HepG2 (cell line): ENCODE measurements around the gene CFAP119. TPM values are rescaled to one million over a fixed set of nuclear protein-coding genes. Genes with fewer than 3 reads are reported as not detected.

Source experiments
- ARHGAP35 ChIP-seq: sonication (generic); formaldehyde crosslinking; IDR thresholded peaks from 2 replicates; pipeline ENCODE4 v1.9.0; 2022; ENCODE audit warnings: mild to moderate bottlenecking, inconsistent platforms, moderate library complexity, missing genetic modification reagents, borderline replicate concordance
- ARNTL ChIP-seq: sonication (generic); formaldehyde crosslinking; IDR thresholded peaks from 2 replicates; pipeline ENCODE4 v1.4.0; 2020; ENCODE audit warnings: mild to moderate bottlenecking, missing genetic modification reagents
- BORCS8-MEF2B ChIP-seq: sonication (generic); formaldehyde crosslinking; IDR thresholded peaks from 2 replicates; pipeline ENCODE4 v1.8.0; 2022; ENCODE audit warnings: mild to moderate bottlenecking, missing genetic modification reagents
- CTCF ChIP-seq: sonication (generic); formaldehyde crosslinking; IDR thresholded peaks from 2 replicates; pipeline ENCODE4 v1.5.0; 2020; ENCODE audit warnings: mild to moderate bottlenecking, missing genetic modification reagents, moderate library complexity
- ELF3 ChIP-seq: IDR thresholded peaks from 2 replicates; pipeline ENCODE4 v1.6.1; 2016; ENCODE audit warnings: missing genetic modification reagents, missing compliant biosample characterization
- ETV5 ChIP-seq: IDR thresholded peaks from 2 replicates; pipeline ENCODE4 v1.6.1; 2018; ENCODE audit warnings: missing biosample characterization, missing genetic modification reagents, inconsistent platforms, borderline replicate concordance
- FOXK2 ChIP-seq: fragments of 450-650 bp; IDR thresholded peaks from 2 replicates; pipeline ENCODE4 v1.6.1; 2016
- HNF1A ChIP-seq, 2 experiments: sonication (generic) in 1 of 2; formaldehyde crosslinking in 1 of 2; IDR thresholded peaks; 2 replicates each; pipeline versions ENCODE4 v1.4.0 to v1.6.1; 2016 to 2020; ENCODE audit warnings: borderline replicate concordance in 1 of 2, low read depth in 1 of 2, mild to moderate bottlenecking in 1 of 2, missing genetic modification reagents in 1 of 2
- HNRNPH1 ChIP-seq: fragments of 200-400 bp; formaldehyde crosslinking; optimal IDR thresholded peaks from 2 replicates; pipeline ENCODE3; 2017; ENCODE audit warnings: mild to moderate bottlenecking, low read depth, low read length
- JUND ChIP-seq: sonication (generic); formaldehyde crosslinking; IDR thresholded peaks from 2 replicates; pipeline ENCODE4 v1.8.0; 2022; ENCODE audit warnings: mild to moderate bottlenecking, missing genetic modification reagents
- LCORL ChIP-seq, 2 experiments: fragments of 450-650 bp in 1 of 2; sonication (generic) in 1 of 2; formaldehyde crosslinking in 1 of 2; IDR thresholded peaks; 2 replicates each; pipeline versions ENCODE4 v1.5.0 to v1.6.1; 2017 to 2020; ENCODE audit warnings: antibody characterized with exemption in 1 of 2, missing genetic modification reagents in 1 of 2
- NFIB ChIP-seq: sonication (generic); formaldehyde crosslinking; IDR thresholded peaks from 2 replicates; pipeline ENCODE4 v1.9.0; 2021; ENCODE audit warnings: missing genetic modification reagents, mild to moderate bottlenecking, borderline replicate concordance
- NFIC ChIP-seq: IDR thresholded peaks from 2 replicates; pipeline ENCODE4 v1.6.1; 2012; ENCODE audit warnings: mild to moderate bottlenecking, low read length, inconsistent platforms
- PTBP1 ChIP-seq: fragments of 200-400 bp; formaldehyde crosslinking; IDR thresholded peaks from 2 replicates; pipeline ENCODE4 v1.6.1; 2018; ENCODE audit warnings: low read length, low read depth; ENCODE audit not compliant: poor library complexity, severe bottlenecking
- RXRA ChIP-seq: sonication (generic); formaldehyde crosslinking; IDR thresholded peaks from 2 replicates; pipeline ENCODE4 v1.5.1; 2020; ENCODE audit warnings: missing genetic modification reagents
- TCF7L2 ChIP-seq: IDR thresholded peaks from 2 replicates; pipeline ENCODE4 v1.6.1; 2011; ENCODE audit warnings: mild to moderate bottlenecking, low read depth, low read length, moderate library complexity
- WIZ ChIP-seq: sonication (generic); formaldehyde crosslinking; IDR thresholded peaks from 2 replicates; pipeline ENCODE4 v1.5.1; 2020; ENCODE audit warnings: mild to moderate bottlenecking, missing genetic modification reagents
- ZFYVE20 ChIP-seq: sonication (generic); formaldehyde crosslinking; IDR thresholded peaks from 2 replicates; pipeline ENCODE4 v1.8.0; 2023; ENCODE audit warnings: low read depth, mild to moderate bottlenecking, moderate library complexity, missing genetic modification reagents, borderline replicate concordance
- ZNF317 ChIP-seq: sonication (generic); formaldehyde crosslinking; IDR thresholded peaks from 2 replicates; pipeline ENCODE4 v1.5.0; 2020; ENCODE audit warnings: mild to moderate bottlenecking, missing genetic modification reagents
- ZNF432 ChIP-seq: sonication (generic); formaldehyde crosslinking; IDR thresholded peaks from 2 replicates; pipeline ENCODE4 v1.5.0; 2020; ENCODE audit warnings: missing genetic modification reagents, mild to moderate bottlenecking, borderline replicate concordance
- ZNF546 ChIP-seq: sonication (generic); formaldehyde crosslinking; conservative IDR thresholded peaks from 2 replicates; pipeline ENCODE4 v1.8.1; 2023; ENCODE audit warnings: mild to moderate bottlenecking, missing genetic modification reagents
- ZNF614 ChIP-seq: IDR thresholded peaks from 2 replicates; pipeline ENCODE4 v1.6.1; 2018; ENCODE audit warnings: missing biosample characterization, missing genetic modification reagents, inconsistent platforms, borderline replicate concordance
- ZNF616 ChIP-seq: sonication (generic); formaldehyde crosslinking; IDR thresholded peaks from 2 replicates; pipeline ENCODE4 v1.5.0; 2020; ENCODE audit warnings: low read depth, mild to moderate bottlenecking, missing genetic modification reagents
- ZSCAN9 ChIP-seq: IDR thresholded peaks from 2 replicates; pipeline ENCODE4 v1.6.1; 2016; ENCODE audit warnings: borderline replicate concordance
- polyA plus RNA-seq, 8 experiments: library from polyadenylated mRNA; depleted of rRNA in 3 of 8; stranded (reverse) in 7 of 8; unstranded in 1 of 8; fragments of >200 nt; fragmentation: Illumina TruSeq in 4 of 8; extraction: Trizol in 4 of 8; gene quantifications; 2 replicates each; pipeline versions ENCODE4 v1.2.1 to v1.2.3, GENCODE V29; 2011 to 2016; ENCODE audit warnings: low read depth in 4 of 8, missing spikeins in 1 of 8, mixed read lengths in 1 of 8; ENCODE audit not compliant: insufficient read depth in 1 of 8
- total RNA-seq, 5 experiments: library from RNA; depleted of rRNA; stranded (reverse); fragments of >200 nt; fragmentation: Illumina TruSeq; extraction: Trizol; gene quantifications; 2 replicates each; pipeline ENCODE4 v1.2.3, GENCODE V29; 2016; ENCODE audit warnings: low read depth in 1 of 5

CFAP119 gene
- total and polyA plus RNA-seq, 2 of the 13 experiments (the other 11 are each of a cell fraction or from before 2014, with no cell fraction given) = 6.4 TPM

- 0 out of 2 replicates have a peak, but pooled peaks have one; percentile 43 for TF ChIP-seq NFIC
- no peak for TF ChIP-seq HNRNPH1
- TF ChIP-seq BORCS8-MEF2B (CRISPR knock-in tag) = peak; percentile 89
- no peak for TF ChIP-seq TCF7L2
- peak; percentile 88; the same call in 1 of the 2 replicates for TF ChIP-seq ZFYVE20 (CRISPR knock-in tag)
- TF ChIP-seq ZNF317 (CRISPR knock-in tag) = peak; percentile 32; the same call in 1 of the 2 replicates
- TF ChIP-seq ZNF614 (CRISPR knock-in tag) = peak; percentile 82; the same call in 1 of the 2 replicates
- no peak for TF ChIP-seq PTBP1
- peak; percentile 90; the same call in 1 of the 2 replicates for TF ChIP-seq ZNF616 (CRISPR knock-in tag)
- peak; percentile 62 for TF ChIP-seq ETV5 (CRISPR knock-in tag)
- TF ChIP-seq JUND (CRISPR knock-in tag) = 0 out of 2 replicates have a peak, but pooled peaks have one; percentile 26
- peak; percentile 34 for TF ChIP-seq CTCF (CRISPR knock-in tag)
- TF ChIP-seq RXRA = peak; percentile 86
- no peak for TF ChIP-seq LCORL (IDR thresholded peaks at IDR 0.05)
- peak; percentile 97 for TF ChIP-seq LCORL (CRISPR knock-in tag; IDR thresholded peaks at IDR 0.05)
- peak; percentile 80 for TF ChIP-seq ELF3
- no peak for TF ChIP-seq NFIB (CRISPR knock-in tag)
- TF ChIP-seq ZNF546 (CRISPR knock-in tag) = peak; percentile 98
- TF ChIP-seq HNF1A (IDR thresholded peaks at IDR 0.05; ENCODE audit: low read depth) = no peak
- peak; percentile 43 for TF ChIP-seq HNF1A (CRISPR knock-in tag; IDR thresholded peaks at IDR 0.05; ENCODE audit: borderline replicate concordance)
- peak; percentile 54; the same call in 1 of the 2 replicates for TF ChIP-seq ARNTL
- peak; percentile 92 for TF ChIP-seq ARHGAP35 (CRISPR knock-in tag)
- TF ChIP-seq FOXK2 = no peak
- peak; percentile 93 for TF ChIP-seq WIZ (CRISPR knock-in tag)
- TF ChIP-seq ZSCAN9 (CRISPR knock-in tag) = peak; percentile 78; the same call in 1 of the 2 replicates
- no peak for TF ChIP-seq ZNF432 (CRISPR knock-in tag)
Observed at GRCh38 chr16:30775392-30776188, 13.7 kb upstream of the CFAP119 start (continued).
